ENCODE data around the gene MROH7. TPM values are rescaled to one million over a fixed set of nuclear protein-coding genes. Genes with fewer than 3 reads are reported as not detected.

Gene MROH7
- total and polyA plus RNA-seq, 4 donors = 0.21 to 3.4 (median 1.9) TPM

DNA sequence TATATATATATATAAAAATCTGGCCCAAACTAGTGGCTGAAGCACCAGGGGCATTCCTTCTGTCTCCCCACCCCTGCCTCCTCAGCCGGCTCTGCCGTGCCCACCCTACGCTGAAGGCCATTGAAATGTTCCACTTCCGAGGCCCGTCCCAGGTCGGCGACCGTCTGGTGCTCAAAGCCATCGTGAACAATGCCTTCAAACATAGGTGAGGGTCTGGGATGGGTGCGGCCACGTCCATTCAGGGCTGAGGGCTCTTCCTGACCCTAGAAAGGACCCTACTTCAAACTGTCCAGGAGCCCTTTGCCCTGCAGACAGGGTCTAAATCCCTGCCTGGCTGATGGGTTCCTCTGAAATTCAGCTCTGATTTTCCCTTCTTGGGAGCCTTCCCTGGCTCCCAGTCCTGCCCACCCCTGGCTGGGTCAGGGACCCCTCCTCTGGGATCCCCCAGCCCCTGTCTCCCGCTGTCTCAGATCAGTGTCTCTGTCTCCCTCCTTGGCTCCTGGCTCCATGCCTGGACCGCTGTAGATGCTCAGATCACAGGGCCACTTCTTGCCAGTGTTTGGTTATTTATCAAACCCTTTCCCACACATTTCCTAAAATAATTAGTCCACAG, 42.3 kb upstream of the MROH7 start:
- H3K27me3 ChIP-seq (ENCODE audit: control insufficient read depth in 3 of 3, insufficient read depth in 3 of 3, low read length in 2 of 3) = no peaks in the 10 kb centered on the region
- H3K4me1 ChIP-seq (ENCODE audit: control insufficient read depth in 5 of 5, insufficient read depth in 5 of 5, low read length in 5 of 5) = peaks cover 0 to 12% (median 0%) of the 10 kb centered on the region in 5 donors
- TF ChIP-seq, protein P1, sequence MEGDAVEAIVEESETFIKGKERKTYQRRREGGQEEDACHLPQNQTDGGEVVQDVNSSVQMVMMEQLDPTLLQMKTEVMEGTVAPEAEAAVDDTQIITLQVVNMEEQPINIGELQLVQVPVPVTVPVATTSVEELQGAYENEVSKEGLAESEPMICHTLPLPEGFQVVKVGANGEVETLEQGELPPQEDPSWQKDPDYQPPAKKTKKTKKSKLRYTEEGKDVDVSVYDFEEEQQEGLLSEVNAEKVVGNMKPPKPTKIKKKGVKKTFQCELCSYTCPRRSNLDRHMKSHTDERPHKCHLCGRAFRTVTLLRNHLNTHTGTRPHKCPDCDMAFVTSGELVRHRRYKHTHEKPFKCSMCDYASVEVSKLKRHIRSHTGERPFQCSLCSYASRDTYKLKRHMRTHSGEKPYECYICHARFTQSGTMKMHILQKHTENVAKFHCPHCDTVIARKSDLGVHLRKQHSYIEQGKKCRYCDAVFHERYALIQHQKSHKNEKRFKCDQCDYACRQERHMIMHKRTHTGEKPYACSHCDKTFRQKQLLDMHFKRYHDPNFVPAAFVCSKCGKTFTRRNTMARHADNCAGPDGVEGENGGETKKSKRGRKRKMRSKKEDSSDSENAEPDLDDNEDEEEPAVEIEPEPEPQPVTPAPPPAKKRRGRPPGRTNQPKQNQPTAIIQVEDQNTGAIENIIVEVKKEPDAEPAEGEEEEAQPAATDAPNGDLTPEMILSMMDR (IDR thresholded peaks at IDR 0.05; ENCODE audit: control extremely low read depth, extremely low read depth) = no peak
- H3K27ac ChIP-seq (ENCODE audit: low read depth in 1 of 2, low read length in 1 of 2) = no peak overlapping the region
- H3K4me3 ChIP-seq = no peak overlapping the region
- DNase-seq = peak in 1 of 3 donors; percentile 37
- H3K9me3 ChIP-seq (ENCODE audit: control insufficient read depth in 4 of 4, insufficient read depth in 3 of 4, low read length in 3 of 4) = no peaks in the 10 kb centered on the region
- no peak overlapping the region for H3K9ac ChIP-seq (ENCODE audit: insufficient read depth in 1 of 2, low read length in 2 of 2)
- no peak for ATAC-seq (ENCODE audit: insufficient read depth, low FRiP score)
- WGBS, 2 donors = 90 to 91% methylated on average over 13 of the region's 13 CpGs
- peaks cover 0 to 9% (median 0%) of the 10 kb centered on the region in 4 donors for H3K36me3 ChIP-seq (ENCODE audit: control insufficient read depth in 4 of 4, insufficient read depth in 4 of 4, low read length in 4 of 4)

DNA sequence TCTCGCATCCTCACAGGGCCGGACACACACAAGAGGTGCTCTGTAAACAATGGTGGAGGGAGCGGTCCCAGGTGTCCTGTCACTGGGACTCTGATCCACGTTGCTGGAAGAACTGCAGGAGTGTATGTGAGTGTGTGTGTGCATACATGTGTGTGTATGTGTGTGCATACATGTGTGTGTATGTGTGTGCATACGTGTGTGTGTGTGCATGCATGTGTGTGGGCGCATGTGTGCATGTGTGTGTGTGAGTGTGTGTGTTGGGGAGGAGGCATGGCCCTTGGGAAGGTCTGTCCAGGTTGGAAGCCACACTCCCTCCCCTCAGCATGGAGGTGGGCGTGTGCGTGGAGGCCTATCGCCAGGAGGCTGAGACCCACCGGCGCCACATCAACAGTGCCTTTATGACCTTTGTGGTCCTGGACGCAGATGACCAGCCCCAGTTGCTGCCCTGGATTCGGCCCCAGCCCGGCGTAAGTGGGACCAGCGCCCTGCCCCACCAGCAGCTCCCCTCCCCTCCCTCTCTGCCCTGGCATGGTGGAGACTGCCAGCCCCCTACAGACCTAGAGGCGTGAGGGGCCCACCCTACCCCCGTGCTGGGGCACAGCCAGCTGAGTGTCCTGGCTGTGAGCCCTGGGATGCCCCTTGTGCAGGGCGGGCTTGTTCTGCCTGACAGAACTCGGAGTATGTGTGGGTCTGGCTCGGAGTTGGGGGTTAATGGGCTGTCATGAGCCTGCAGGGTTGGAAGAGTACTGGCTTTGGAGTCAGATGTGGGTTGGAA, 40.5 kb upstream of the MROH7 start:
- Histone ChIP-seq H3K4me1 (ENCODE audit: control insufficient read depth in 5 of 5, insufficient read depth in 5 of 5, low read length in 5 of 5) (peaks cover 0 to 12% (median 0%) of the 10 kb centered on the region in 5 donors), H3K4me3 (no peak overlapping the region), H3K36me3 (ENCODE audit: control insufficient read depth in 4 of 4, insufficient read depth in 4 of 4, low read length in 4 of 4) (peaks cover 0 to 6% (median 0%) of the 10 kb centered on the region in 4 donors), H3K27me3 (ENCODE audit: control insufficient read depth in 3 of 3, insufficient read depth in 3 of 3, low read length in 2 of 3) (no peaks in the 10 kb centered on the region), H3K27ac (ENCODE audit: low read depth in 1 of 2, low read length in 1 of 2) (no peak overlapping the region), H3K9me3 (ENCODE audit: control insufficient read depth in 4 of 4, insufficient read depth in 3 of 4, low read length in 3 of 4) (no peaks in the 10 kb centered on the region), H3K9ac (ENCODE audit: insufficient read depth in 1 of 2, low read length in 2 of 2) (no peak overlapping the region)
- WGBS, 2 donors = 89 to 90% methylated on average over 21 of the region's 21 CpGs
- TF ChIP-seq, protein P1 (IDR thresholded peaks at IDR 0.05; ENCODE audit: control extremely low read depth, extremely low read depth) = no peak
- no peak for DNase-seq
- ATAC-seq (ENCODE audit: insufficient read depth, low FRiP score) = no peak

DNA sequence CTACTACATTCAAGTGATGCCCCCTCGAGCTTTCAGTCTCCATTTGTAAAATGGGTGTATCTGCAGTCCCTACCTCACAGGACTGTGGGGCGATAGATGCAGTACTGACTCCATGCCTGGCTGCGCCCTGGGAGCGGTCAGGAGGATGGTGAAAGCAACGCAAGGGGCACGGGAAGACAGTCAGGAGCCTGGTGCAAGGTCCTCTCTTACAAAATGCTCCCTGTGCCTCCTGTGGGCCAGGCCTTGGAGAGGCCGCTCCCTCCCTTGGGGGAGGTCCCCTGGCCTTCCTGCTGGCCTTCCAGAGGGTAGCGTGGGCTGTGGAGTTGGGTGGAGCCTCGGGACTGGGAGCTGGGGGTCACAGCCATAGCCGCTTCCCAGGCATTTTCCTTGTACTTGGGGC, 39.9 kb upstream of the MROH7 start:
- Histone ChIP-seq H3K9me3 (ENCODE audit: control insufficient read depth in 4 of 4, insufficient read depth in 3 of 4, low read length in 3 of 4) (no peaks in the 10 kb centered on the region), H3K9ac (ENCODE audit: insufficient read depth in 1 of 2, low read length in 2 of 2) (no peak overlapping the region), H3K27ac (ENCODE audit: low read depth in 1 of 2, low read length in 1 of 2) (no peak overlapping the region), H3K4me1 (ENCODE audit: control insufficient read depth in 5 of 5, insufficient read depth in 5 of 5, low read length in 5 of 5) (peaks cover 0 to 12% (median 0%) of the 10 kb centered on the region in 5 donors), H3K36me3 (ENCODE audit: control insufficient read depth in 4 of 4, insufficient read depth in 4 of 4, low read length in 4 of 4) (peaks cover 0 to 6% (median 0%) of the 10 kb centered on the region in 4 donors), H3K27me3 (ENCODE audit: control insufficient read depth in 3 of 3, insufficient read depth in 3 of 3, low read length in 2 of 3) (no peaks in the 10 kb centered on the region), H3K4me3 (no peak overlapping the region)
- ATAC-seq (ENCODE audit: insufficient read depth, low FRiP score) (no peak), DNase-seq (no peak)
- WGBS, 2 donors = 91% methylated on average over 10 of the region's 10 CpGs
- TF ChIP-seq, protein P1 (IDR thresholded peaks at IDR 0.05; ENCODE audit: control extremely low read depth, extremely low read depth) = no peak
